Measurements from ENCODE around the gene DAB1. TPM values are rescaled to one million over a fixed set of nuclear protein-coding genes. Genes with fewer than 3 reads are reported as not detected.

The DAB1 gene
- total RNA-seq, 1 experiment from 2014 or later, result not detected

- Histone ChIP-seq H3K27ac (ENCODE audit: low read depth, low read length) (no peak overlapping the region), H3K9me2 (ENCODE audit: insufficient read depth) (no peaks in the 10 kb centered on the region), H4K20me1 (ENCODE audit: insufficient read depth) (no peaks in the 10 kb centered on the region), H3K4me2 (ENCODE audit: low read length) (no peak overlapping the region), H3K4me1 (ENCODE audit: control insufficient read depth in 1 of 2, insufficient read depth in 2 of 2, low read length in 2 of 2) (no peaks in the 10 kb centered on the region), H3K4me3 (replicated peaks in 1 of 2; ENCODE audit: low read depth in 1 of 2, low read length in 2 of 2) (no peak overlapping the region), H3K27me3 (ENCODE audit: insufficient read depth, low read length) (no peaks in the 10 kb centered on the region), H3K79me2 (ENCODE audit: insufficient read depth, low read length) (no peaks in the 10 kb centered on the region), H3K9me3 (ENCODE audit: control insufficient read depth in 1 of 2, insufficient read depth in 1 of 2, low read depth in 1 of 2, low read length in 2 of 2) (no peaks in the 10 kb centered on the region), H3K36me3 (ENCODE audit: control insufficient read depth in 1 of 2, insufficient read depth in 2 of 2, low read length in 2 of 2) (no peaks in the 10 kb centered on the region), H3K9ac (ENCODE audit: low read length) (no peak overlapping the region), H2AFZ (ENCODE audit: low read depth, low read length, poor library complexity, severe bottlenecking) (no peak overlapping the region)
- ChIA-PET POLR2A (no interaction called here), CTCF (no interaction called here), RAD21 (ENCODE audit: low non-redundant PET in 1 of 2, low total read pairs in 2 of 2, uncharacterized antibody in 2 of 2, unreplicated experiment in 2 of 2) (no interaction called here)
- intact Hi-C loops (cut with micrococcal nuclease), result no loop called here
- ATAC-seq (no peak), DNase-seq (ENCODE audit: low read depth, low spot score) (no peak)
- BruUV-seq (replicated peaks), result no TSS peak
- TF ChIP-seq REST (IDR thresholded peaks at IDR 0.05; ENCODE audit: low read depth) (no peak), SIN3A (IDR thresholded peaks at IDR 0.05; ENCODE audit: low read depth) (no peak), JUND (IDR thresholded peaks at IDR 0.05) (no peak), RAD21 (IDR thresholded peaks at IDR 0.05; ENCODE audit: low read depth) (no peak), POLR2AphosphoS5 (IDR thresholded peaks at IDR 0.05; ENCODE audit: low read depth, low read length) (no peak), ZNF274 (IDR thresholded peaks at IDR 0.05; ENCODE audit: low read depth, low read length) (no peak), POLR2A (IDR thresholded peaks at IDR 0.05; ENCODE audit: borderline replicate concordance, extremely low read depth, insufficient read depth, insufficient read length) (no peak), SRF (IDR thresholded peaks at IDR 0.05; ENCODE audit: low read depth) (no peak), ZBTB33 (IDR thresholded peaks at IDR 0.05; ENCODE audit: extremely low read depth, insufficient replicate concordance, low read length) (no peak), EGR1 (IDR thresholded peaks at IDR 0.05; ENCODE audit: low read depth) (no peak), TCF7L2 (IDR thresholded peaks at IDR 0.05; ENCODE audit: borderline replicate concordance, extremely low read depth, insufficient read depth, insufficient read length) (no peak), SP1 (IDR thresholded peaks at IDR 0.05; ENCODE audit: low read depth) (no peak), CBX3 (IDR thresholded peaks at IDR 0.05; ENCODE audit: low read depth) (no peak), EZH2 (IDR thresholded peaks at IDR 0.05) (no peak), EZH2phosphoT487 (IDR thresholded peaks at IDR 0.05; ENCODE audit: borderline replicate concordance) (no peak)
Observed at GRCh38 chr1:57258557-57259325, 165.1 kb downstream of the DAB1 start.

All from HCT116 (cell line).